HG02852 (cell line): ENCODE measurements around the gene BMP8A.
"Not testable (repeated sequence)": the region's sequence is repeated elsewhere in the genome, so short reads cannot be mapped to it uniquely, and the experiment has no call there.

ENCODE experiments used
- ATAC-seq: cut with Tn5 transposase; IDR thresholded peaks from one replicate; pipeline ENCODE4 v1.9.1; 2021; ENCODE audit warnings: mild to moderate bottlenecking, moderate library complexity; ENCODE audit not compliant: unreplicated experiment

BMP8A gene, protein sequence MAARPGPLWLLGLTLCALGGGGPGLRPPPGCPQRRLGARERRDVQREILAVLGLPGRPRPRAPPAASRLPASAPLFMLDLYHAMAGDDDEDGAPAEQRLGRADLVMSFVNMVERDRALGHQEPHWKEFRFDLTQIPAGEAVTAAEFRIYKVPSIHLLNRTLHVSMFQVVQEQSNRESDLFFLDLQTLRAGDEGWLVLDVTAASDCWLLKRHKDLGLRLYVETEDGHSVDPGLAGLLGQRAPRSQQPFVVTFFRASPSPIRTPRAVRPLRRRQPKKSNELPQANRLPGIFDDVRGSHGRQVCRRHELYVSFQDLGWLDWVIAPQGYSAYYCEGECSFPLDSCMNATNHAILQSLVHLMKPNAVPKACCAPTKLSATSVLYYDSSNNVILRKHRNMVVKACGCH

DNA sequence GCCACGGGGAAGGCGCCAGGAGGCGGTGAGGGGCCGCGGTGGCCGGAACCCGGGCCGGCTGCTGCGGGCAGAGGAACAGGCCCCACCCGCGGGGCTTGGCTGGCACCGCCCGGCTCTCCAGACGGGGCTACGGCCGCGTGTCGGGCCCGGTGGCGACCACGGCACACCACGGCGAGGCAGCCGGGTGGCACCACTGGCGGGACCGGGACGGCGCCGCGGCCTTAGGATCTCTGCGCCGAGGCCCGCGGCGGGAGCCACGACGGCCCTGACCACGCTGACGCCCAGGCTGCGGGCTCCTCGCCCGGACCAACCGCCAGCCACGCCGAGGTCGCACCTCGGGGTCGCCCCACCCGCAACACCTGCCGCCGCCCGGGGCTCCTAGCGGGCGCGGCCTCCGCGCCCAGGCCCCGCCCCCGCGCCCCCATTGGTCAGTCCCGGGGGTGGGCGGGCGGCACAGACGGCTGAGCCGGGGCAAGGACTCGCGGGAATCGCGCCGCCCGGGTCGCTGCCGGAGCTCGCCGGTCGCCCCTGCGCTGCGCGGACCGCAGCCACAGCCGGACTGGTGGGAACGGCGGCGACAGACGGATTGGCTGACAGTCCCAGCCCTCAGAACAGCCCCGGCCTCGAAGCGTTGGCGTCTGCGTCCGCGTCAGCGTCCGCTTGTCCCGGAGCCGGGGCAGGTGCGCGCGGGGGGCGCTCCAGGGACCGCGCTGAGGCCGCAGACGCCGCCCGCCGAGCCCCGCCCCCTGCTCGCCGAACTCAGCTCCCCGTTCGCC, at the start of gene BMP8A:
TSS of gene BMP8A (plus strand) at position 491 of the 776 bp plus-strand sequence. CDS start 356 bp downstream, outside the sequence.
- peak; percentile 59 for ATAC-seq

DNA sequence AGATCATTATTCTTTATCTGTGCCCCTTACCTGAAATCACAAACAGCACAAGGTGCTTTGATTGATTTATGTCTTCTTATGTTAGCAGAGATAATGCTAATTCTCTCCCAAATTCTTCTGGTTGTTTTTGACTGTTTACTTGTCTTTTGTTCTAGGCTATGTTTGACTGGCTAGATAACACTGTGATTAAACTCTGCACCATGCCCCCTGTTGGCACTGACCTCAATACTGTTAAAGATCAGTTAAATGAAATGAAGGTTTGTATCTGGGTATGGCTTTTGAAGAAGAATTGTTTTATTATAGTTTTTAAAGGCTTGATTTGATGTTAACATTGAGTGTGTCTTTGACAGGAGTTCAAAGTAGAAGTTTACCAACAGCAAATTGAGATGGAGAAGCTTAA, 49.6 kb upstream of the BMP8A start:
- ATAC-seq, result no peak

DNA sequence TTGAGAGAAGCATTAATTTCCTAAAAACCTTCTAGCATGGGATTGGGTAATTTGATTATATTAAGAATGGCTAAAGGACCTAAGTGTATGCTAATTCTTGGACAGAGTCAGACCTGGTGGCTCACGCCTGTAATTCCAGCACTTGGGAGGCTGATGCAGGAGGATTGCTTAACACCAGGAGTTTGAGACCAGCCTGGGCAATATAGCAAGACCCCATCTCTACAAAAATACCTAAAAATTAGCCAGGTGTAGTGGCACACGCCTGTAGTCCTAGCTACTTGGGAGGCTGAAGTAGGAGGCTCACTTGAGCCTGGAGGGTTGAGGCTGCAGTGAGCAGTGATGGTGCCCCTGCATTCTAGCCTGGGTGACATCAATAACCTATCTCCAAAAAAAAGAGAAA, 45.9 kb upstream of the BMP8A start:
- no peak for ATAC-seq

DNA sequence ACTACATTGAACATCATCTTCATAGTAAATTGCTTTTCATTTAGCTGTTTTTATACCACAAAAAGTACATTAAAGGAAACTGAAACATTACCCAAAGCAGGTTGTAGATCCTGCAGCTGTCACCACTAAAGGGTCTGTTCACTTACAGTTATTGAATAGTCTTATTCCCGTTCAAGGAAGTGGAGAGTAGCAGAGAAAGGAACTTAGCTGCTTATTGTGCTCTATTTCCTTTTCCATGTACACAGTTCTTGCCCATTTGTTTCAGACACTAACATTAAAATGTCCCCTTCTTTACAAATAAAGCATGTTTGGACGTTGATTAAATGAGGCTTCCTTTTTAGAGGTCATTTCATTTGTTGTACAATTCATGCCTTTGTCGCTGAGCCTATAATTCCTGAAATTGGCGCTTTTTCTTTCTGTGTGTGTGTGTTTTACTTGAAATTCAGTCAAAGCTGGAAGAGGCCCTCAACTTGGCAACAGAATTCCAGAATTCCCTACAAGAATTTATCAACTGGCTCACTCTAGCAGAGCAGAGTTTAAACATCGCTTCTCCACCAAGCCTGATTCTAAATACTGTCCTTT, 44.4 kb upstream of the BMP8A start:
- ATAC-seq, result no peak

DNA sequence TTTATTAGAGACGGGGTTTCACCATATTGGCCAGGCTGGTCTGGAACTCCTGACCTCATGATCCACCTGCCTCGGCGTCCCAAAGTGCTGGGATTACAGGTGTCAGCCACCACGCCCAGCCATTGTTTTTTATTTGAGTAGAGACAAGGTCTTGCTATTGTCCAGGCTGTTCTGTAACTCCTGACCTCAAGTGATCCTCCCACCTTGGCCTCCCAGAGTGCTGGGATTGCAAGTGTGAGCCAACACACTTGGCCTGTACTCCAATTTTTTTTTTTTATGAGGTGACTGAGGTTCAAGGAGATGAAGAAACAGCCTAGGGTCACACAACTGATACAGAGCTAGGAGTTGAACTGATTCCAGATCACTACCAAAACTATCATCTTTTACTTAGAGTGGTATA, 41.4 kb upstream of the BMP8A start:
- ATAC-seq, result not testable (repeated sequence)

DNA sequence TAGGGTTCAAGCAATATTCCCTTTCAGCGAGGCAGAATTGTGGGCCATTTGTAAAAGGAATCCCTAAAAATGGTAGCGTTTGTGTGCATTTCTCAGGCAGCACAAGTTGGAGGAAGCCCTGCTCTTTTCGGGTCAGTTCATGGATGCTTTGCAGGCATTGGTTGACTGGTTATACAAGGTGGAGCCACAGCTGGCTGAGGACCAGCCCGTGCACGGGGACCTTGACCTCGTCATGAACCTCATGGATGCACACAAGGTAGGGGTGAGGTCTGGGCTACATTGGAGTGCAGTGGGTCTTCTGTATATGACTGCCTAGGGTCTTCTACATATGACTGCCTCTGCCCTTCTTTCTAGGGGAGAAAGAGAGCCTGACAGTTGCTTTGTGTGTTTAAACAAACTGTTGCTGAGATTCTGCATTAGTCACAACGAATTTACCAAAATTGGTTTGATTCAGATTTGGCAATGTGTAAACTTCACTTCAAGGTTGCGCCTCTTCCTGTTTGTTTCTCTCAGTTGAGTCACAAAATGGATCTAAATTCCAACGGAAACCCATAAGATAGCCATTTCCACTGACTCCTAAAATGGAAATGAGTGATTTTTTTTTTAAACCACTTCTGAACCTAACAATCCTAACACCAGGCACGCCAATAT, 40.4 kb upstream of the BMP8A start:
- no peak for ATAC-seq

DNA sequence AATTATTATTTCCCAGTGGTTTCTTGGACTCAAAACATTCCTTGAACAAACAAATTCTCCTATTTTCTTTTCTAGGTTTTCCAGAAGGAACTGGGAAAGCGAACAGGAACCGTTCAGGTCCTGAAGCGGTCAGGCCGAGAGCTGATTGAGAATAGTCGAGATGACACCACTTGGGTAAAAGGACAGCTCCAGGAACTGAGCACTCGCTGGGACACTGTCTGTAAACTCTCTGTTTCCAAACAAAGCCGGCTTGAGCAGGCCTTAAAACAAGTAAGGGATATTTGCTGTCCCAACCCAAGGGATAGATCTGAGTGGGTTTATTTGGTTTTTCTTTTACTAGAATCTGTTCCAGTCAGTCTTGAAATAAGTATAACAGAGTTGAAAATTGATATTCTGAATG, 39.4 kb upstream of the BMP8A start:
- ATAC-seq, result no peak

DNA sequence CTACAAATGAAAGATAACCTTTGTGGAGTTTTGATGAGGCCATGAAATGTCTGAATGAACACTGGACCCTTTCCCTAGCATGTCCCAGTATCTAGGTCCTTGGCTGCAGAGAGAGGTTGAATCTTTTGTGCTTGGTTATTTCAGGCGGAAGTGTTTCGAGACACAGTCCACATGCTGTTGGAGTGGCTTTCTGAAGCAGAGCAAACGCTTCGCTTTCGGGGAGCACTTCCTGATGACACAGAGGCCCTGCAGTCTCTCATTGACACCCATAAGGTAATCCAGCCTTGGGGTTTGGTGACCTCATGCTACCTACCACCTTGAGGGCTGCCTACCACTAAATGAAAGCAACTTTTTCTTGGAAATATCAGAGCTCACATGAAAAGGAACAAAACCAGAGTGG, 38.9 kb upstream of the BMP8A start:
- ATAC-seq, result no peak

DNA sequence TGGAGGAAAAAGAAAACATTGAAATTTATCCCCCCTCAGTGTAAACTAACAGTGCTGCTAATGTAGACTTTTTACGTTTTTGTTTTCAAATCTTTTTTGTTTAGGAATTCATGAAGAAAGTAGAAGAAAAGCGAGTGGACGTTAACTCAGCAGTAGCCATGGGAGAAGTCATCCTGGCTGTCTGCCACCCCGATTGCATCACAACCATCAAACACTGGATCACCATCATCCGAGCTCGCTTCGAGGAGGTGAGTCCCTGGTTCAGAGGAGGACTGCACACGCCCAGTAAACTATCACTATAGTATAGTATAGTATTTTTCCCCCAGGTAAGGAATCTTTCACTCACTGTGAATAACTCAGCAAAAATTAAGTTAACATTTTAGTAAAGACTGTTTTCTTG, 37.8 kb upstream of the BMP8A start:
- ATAC-seq, result no peak

DNA sequence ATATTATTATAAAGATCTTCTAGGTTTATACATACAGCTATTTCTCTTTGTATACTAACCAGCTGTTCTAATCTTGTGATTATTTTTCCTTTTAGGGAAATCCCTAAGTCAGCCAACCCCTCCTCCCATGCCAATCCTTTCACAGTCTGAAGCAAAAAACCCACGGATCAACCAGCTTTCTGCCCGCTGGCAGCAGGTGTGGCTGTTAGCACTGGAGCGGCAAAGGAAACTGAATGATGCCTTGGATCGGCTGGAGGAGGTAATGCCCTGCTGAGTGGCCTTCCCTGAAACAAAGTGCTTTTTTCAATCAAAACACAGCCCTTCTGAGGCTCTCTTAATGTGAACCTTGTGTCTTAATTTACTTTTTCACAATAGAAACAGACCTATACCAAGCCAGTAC, 32.4 kb upstream of the BMP8A start:
- ATAC-seq, result no peak

DNA sequence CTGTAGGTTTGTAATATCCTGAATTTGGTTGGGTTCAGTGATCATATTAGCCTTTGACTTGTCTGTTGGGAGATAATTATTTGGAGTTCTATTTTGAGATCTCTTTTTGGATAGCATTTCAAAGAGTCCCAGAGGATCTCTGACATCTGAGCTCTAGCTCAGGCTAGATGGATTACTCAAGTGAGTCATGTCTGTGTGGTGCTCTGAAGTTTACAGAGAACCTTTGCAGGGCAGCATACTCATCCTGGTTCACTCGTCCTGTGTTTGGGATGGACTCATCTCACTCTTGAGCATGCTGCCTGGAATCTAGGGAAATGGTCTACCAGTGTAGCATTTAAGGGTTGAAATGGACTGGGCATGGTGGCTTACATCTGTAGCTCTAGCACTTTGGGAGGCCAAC, 29.4 kb upstream of the BMP8A start:
- ATAC-seq, result no peak

DNA sequence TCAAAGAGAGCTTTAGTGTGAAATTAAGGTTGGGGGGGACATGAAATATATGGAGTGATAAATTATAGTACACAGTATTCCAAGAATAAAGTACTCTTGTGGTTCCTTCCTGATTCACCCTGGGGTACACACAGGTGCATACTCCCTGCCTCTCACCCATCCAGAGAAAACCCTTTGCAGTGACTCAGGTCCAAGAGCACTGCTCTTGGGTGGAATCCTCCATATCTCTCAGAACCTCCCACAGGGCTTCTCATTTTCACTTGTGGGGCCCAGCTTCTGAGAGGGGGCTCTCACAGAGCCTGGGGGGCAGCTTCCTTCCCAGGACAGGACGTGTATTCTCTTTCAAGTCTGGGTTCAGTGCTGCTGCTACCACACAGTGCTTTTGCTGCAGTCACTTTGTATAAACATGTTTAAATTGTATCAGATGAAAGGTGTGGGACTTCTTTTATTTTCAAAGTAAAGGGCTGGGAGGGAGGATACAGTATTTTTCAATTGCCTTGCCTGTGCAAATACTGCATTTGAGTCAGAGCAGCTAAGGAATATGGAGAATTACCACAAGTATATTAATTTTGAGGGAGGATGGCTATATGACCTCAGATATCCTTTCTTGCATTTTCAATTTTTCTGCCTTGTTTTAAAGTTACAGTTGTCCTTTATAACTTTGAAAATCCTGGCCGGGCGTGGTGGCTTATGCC, 24.9 kb upstream of the BMP8A start:
- no peak for ATAC-seq

DNA sequence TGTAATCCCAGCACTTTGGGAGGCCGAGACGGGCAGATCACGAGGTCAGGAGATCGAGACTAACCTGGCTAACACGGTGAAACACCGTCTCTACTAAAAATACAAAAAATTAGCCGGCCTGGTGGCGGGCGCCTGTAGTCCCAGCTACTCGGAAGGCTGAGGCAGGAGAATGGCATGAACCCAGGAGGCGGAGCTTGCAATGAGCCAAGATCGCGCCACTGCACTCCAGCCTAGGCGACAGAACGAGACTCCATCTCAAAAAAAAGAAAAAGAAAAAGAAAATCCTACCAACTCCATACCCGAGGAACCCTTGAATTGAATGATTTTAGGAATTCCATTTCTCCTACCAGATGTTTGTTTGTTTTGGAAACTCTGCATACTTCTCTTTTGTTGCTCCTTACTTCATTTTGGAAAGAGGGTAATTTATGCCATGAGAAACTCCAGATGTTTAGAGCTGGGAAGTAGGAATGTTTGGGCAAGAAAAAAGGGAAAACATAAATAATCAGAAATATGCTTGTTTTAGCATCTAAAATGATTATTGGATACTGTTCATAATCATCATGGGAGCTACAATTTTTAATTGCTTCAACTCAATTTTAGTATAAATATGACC, 24.2 kb upstream of the BMP8A start:
- ATAC-seq, result not testable (repeated sequence)

DNA sequence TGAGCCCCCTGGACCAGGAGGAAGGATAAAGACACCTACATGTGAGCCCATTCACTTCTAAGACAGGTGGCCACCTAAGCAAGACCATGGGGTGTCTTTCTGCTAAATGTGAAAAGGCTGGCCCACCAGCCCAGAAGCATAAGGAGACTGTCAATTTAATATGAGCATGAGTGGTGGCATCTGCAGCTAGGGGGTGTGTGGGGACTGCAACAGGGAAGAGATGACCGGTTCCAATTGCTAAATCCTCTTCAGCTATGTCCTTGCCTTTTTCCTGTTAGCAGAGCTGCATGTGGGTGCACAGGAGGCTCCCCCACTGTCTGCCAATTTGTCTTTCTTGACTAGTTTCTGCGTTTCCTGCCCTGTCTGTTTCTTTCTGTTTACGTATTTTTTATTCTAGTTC, 22.3 kb upstream of the BMP8A start:
- no peak for ATAC-seq

DNA sequence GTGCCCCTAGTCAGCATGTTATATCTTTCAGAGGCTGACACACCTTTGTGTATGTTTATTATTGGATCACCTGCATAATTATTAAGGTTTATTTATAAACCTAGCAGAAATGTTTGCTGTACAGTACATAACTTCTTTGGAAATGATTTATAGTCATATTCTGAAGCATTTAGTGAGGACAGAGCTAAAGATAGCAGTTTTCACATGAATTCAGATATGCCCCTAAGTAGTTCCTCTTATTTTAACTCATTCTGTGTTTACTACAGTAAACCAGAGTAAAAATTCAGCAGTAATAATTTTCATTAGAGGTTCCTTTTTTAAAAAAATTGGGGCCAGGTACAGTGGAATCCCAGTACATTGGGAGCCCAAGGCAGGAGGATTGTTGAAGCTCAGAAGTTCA, 21.4 kb upstream of the BMP8A start:
- ATAC-seq, result no peak

DNA sequence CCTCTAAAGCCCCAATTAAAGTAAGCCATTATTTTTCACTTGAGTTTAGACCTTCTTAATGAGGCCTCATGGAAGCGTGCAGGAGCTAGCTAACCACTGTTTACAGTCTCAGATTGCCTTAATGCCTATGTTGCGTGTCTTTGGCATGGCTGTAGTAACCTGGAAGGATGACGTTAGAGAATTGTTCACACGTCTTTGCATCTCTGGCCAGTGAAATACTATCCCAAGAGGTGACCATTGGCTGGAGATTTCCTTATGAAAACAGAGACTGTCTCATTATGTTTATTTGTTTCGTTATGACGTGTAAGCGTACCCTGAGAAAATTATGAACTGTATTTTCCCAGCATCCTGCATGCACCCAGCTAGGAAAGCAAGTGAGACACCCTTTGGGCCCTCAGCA, 18.6 kb upstream of the BMP8A start:
- ATAC-seq, result no peak

DNA sequence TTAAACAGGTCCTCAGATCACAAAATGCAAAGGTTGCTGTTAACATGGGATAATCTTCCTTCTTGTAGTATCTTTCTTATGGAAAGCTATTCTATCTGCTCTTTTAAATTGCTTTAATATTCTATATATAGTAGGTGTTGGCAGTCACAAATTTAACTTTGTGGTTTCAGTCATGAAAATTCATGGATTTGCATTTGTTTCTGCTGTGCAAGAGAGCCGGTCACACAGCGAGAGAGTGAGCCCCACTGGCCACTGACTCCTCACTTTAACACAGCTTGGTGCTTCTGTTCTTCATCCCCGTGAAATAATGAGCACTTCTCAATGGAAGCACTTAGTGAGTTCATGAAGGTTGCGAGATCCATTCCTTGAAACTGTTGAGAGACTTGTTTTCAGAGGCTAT, 18.1 kb upstream of the BMP8A start:
- ATAC-seq, result no peak

DNA sequence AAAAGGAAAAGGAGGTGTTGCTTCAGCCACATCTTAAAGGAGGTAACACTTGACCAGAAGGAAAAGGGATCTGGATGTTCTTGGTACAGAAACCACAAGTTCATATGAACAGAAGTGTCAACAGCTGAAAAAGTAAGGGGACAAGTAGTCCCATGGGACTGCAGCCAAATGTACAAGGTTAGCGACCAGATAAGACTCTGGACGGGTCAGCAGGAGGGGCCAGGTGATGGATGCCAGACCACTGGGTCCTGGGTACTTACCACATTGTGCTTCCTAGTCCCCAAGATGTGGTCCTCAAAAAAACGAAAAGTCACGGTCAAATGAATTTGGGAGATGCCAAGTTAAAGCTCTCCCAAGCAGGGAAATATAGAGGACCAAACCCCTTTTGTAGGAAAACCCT, 16.6 kb upstream of the BMP8A start:
- ATAC-seq, result no peak

DNA sequence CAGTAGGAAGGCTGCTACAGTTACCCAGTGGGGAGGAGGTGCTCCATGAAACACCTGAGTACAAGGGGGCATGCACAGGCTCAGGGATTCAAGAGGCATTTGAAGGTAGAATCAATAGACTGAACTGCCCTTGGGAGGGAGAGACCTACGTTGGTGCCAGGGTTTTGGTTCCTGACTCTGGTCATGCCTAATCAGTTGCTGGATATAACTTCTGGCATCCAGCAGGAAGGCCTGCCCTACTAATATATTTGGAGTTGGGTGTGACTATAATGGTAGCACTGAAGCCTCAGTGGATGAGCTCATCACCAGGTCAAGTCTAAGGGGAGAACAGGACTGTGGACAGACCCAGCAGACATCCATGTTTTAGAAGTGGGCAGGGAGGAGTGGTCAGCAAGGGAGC, 15.9 kb upstream of the BMP8A start:
- not testable (repeated sequence) for ATAC-seq

DNA sequence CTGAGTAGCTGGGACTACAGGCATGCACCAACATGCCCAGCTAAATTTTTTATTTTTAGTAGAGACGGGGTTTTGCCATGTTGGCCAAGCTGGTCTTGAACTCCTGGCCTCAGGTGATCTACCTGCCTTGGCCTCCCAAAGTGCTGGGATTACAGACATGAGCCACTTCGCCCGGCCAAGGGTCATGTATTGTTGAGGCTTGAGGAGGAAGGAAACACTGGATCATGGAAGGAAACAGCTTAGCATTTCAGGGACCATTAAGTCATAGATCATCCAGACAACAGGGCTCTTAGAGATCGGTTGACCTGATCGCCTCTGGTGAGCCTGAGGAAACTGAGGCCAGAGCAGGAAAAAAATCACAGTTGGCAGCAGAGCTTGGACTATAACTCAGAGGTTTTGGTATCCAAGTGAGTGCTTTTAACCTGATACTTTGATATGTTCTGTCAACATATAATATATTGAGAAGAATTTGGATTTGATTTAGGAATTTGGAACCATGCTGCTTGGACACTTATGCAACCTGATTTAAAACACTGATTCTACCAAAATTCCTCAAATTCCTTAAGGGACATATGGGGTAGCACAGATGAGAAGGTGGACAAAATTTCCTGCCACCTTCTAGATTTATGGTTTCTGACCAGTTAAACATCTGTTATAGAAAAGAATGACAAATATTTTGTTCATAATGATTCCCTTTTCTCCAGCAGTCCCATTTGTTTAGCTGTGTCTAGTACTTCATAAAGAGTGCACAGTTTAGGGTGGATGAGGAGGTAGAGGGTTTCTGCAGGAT, 13.1 kb upstream of the BMP8A start:
- no peak for ATAC-seq
